PC-9 (cell line): ENCODE results near the gene ZBTB24.

Experiments used
- CTCF ChIP-seq: fragments of 200-600 bp; sonication (generic); conservative IDR thresholded peaks from 2 replicates; pipeline ENCODE4 v1.6.1; 2017; ENCODE audit warnings: mixed run types, antibody characterized with exemption, mild to moderate bottlenecking, moderate library complexity
- EZH2 ChIP-seq: fragments of 200-600 bp; sonication (generic); IDR thresholded peaks from 2 replicates; pipeline ENCODE4 v1.8.0; 2017; ENCODE audit warnings: antibody characterized with exemption, low read depth

- TF ChIP-seq CTCF (peak; percentile 30; the same call in 1 of the 2 replicates), EZH2 (no peak)
Observed at GRCh38 chr6:109445382-109445781, 37.6 kb downstream of the ZBTB24 start.
